HFF-Myc (cell line): ENCODE data around the gene EDN2.

Source experiments
- DNase-seq: peaks from one replicate; pipeline ENCODE4 v3.0.0-alpha.2; 2011; ENCODE audit warnings: low read depth; ENCODE audit errors: extremely low read depth
- H3K4me3 ChIP-seq: replicated peaks from 2 replicates; pipeline ENCODE4 v1.5.1; 2011; ENCODE audit warnings: low read depth, mild to moderate bottlenecking, control low read depth, low read length
- TF ChIP-seq, protein P1 (sequence below): IDR thresholded peaks from 2 replicates; pipeline ENCODE4 v1.5.1; 2012; ENCODE audit warnings: mild to moderate bottlenecking, low read depth, low read length, control low read depth; ENCODE audit errors: missing control alignments

Gene EDN2

DNA sequence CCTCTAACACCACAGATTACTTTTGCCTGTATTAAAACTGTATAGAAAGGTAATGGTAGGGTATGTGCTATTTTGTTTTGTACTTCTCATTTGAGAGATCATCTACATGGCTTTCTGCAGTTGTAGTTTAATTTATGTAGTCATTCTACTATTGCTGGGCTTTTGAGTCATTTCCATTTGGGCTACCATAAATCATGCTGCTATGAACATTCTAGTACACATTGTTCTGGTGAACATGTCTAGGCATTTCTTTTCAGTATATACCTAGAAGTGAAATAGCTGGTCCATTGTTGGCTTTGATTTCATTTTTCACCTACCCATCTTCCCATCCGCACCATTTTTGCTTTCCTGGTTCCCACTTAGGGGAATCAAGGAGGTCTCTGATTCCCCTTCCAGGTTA, 18.7 kb downstream of the EDN2 start:
- no peak overlapping the region for H3K4me3 ChIP-seq
- TF ChIP-seq, protein P1, sequence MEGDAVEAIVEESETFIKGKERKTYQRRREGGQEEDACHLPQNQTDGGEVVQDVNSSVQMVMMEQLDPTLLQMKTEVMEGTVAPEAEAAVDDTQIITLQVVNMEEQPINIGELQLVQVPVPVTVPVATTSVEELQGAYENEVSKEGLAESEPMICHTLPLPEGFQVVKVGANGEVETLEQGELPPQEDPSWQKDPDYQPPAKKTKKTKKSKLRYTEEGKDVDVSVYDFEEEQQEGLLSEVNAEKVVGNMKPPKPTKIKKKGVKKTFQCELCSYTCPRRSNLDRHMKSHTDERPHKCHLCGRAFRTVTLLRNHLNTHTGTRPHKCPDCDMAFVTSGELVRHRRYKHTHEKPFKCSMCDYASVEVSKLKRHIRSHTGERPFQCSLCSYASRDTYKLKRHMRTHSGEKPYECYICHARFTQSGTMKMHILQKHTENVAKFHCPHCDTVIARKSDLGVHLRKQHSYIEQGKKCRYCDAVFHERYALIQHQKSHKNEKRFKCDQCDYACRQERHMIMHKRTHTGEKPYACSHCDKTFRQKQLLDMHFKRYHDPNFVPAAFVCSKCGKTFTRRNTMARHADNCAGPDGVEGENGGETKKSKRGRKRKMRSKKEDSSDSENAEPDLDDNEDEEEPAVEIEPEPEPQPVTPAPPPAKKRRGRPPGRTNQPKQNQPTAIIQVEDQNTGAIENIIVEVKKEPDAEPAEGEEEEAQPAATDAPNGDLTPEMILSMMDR = no peak
- no peak for DNase-seq

DNA sequence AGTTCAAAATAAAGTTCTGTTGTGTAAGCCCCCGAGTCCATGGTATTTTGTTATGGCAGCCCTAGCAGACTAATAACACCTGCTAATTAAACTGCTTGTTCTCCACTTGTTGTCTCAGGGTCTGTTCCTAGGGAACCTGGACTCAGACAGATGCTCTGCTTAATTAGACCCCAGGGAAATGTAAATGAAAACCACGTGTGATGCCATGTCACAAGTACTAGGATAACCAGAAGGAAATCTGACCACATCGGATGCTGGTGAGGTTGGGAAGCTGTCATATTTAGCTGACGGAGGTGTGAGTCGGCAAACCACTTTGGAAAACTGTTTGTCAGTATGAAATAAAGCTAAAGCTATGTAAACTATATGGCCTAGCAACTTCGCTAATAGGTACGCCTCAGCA, 19.6 kb downstream of the EDN2 start:
- TF ChIP-seq, protein P1 = no peak
- no peak overlapping the region for H3K4me3 ChIP-seq
- DNase-seq = no peak

DNA sequence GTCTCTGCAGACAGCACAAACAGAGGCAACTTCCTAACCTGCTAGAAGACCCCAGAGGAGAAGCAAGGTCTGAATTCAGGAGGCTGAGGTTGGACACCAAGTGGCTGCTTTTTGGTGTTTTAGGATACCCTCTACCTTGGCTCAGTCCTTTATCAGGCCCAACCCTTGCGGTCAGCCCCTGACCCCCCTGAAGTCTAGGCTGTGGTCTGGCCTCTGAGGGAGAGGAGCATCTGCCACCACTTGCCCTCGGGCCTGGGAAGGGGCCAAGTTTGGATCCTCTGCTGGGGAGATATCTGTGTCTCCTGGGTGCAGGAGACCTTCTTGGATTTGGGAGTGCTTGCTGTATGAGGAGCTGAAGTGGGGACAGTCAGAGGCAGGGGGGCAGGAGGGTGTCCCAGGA, 21.0 kb downstream of the EDN2 start:
- no peak for DNase-seq
- no peak overlapping the region for H3K4me3 ChIP-seq
- TF ChIP-seq, protein P1 = no peak

- no peak overlapping the region for H3K4me3 ChIP-seq
- no peak for DNase-seq
- TF ChIP-seq, protein P1 = no peak
Measured at GRCh38 chr1:41462680-41463004, 21.8 kb downstream of the EDN2 start.

DNA sequence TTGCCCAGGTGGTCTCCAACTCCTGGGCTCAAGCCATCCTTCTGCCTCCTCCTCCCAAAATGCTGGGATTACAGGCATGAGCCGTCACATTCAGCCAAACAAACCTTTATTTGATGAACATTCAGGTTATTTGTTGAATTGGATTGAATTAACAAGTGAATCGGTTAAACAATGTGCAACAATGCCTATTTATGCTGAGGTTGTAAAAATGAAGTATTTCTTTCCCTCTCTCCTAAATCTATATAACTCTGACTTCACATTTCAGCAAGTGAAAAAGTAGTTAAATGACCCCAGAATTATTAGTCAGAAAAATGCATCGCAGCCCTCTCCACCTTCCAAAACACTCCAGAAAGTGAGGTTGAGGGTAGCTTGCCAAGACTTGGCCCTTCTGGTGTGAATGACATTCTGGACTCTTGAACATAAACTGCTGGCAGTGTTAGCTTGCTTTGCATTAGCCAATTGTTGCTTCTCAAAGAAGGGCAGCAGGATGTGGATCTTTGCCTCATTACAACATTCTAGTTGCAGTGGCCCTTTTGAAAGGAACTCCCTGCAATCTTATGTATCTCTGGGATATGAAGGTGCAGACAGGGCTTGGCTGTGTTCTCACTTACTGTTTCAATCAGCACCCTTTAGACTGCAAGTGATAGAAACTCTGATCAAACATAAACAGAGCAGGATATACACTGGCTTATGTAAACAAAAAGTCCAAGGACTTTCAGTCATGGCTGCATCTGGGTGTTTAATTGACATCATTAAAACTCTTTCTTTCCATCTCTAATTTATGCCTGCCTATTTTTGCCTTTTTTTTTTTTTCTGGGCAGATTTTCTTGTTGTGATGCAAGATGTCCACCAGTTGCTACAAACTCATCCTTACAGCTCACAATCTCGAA, 22.4 kb downstream of the EDN2 start:
- DNase-seq = no peak
- no peak overlapping the region for H3K4me3 ChIP-seq
- TF ChIP-seq, protein P1 = no peak

DNA sequence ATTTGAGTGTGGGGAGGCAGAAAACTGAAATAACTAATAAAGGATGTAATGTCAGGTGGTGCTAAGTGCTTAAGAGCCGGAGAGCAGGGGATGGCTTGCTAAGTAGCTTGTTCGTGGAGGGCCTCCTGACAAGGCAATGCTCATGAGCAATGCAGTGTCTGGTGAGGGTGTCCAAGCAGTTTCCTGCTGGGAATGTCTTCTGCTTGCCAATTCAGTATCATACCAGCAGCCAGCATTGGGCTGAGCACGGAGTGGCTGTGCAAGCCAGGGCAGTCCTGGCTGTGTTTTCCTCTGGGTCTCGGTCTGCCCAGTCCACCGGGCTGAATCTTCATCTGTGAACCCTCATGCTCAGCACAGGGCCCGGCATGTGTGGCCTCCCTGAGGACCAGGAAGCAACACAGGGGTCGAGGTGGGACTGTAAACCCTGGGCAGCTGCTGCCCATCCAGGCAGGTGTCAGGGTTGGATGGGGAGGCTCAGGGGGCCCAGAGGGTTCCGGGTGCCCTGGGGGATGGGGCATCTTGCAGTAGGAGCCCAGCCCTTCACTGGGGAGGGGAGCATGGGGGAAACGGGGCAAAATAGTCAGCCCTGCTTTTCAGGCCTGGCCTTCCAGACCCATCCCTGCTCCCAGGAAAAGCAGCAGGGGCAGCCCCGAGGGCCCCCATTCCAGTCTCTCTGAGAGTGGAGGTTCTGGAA, 27.5 kb downstream of the EDN2 start:
- TF ChIP-seq, protein P1 = no peak
- H3K4me3 ChIP-seq = no peak overlapping the region
- DNase-seq = no peak
